Fibroblast of lung (primary cell): ENCODE data around the gene DGCR8. TPM values are rescaled to one million over a fixed set of nuclear protein-coding genes. Genes with fewer than 3 reads are reported as not detected.

Experiments used
- DNase-seq, 2 donors: peaks; one replicate each; pipeline versions ENCODE4 v3.0.0 to v3.0.0-alpha.2; 2010; ENCODE audit warnings: low read depth in 2 of 2
- H2AFZ ChIP-seq: 2 replicates; pipeline ENCODE4 v1.5.1; 2012; ENCODE audit warnings: low read length, control low read depth, inconsistent platforms
- H3K27ac ChIP-seq: 2 replicates; pipeline ENCODE4 v1.5.1; 2011; ENCODE audit warnings: low read length, control low read depth; ENCODE audit not compliant: insufficient read depth
- H3K27me3 ChIP-seq: 2 replicates; pipeline ENCODE4 v1.5.1; 2011; ENCODE audit warnings: mild to moderate bottlenecking, low read length; ENCODE audit not compliant: control insufficient read depth, insufficient read depth
- H3K36me3 ChIP-seq: 2 replicates; pipeline ENCODE4 v1.5.1; 2011; ENCODE audit warnings: low read length; ENCODE audit not compliant: control insufficient read depth, insufficient read depth
- H3K4me1 ChIP-seq: 2 replicates; pipeline ENCODE4 v1.5.1; 2011; ENCODE audit warnings: low read length; ENCODE audit not compliant: control insufficient read depth, insufficient read depth; ENCODE audit errors: extremely low read depth
- H3K4me2 ChIP-seq: 2 replicates; pipeline ENCODE4 v1.5.1; 2011; ENCODE audit warnings: low read length, control low read depth; ENCODE audit not compliant: insufficient read depth; ENCODE audit errors: extremely low read depth
- H3K4me3 ChIP-seq, 4 experiments: fragments of 200-600 bp in 1 of 4; sonication (generic) in 1 of 4; replicated peaks in 1 of 4; 2 replicates each; pipeline ENCODE4 v1.5.1; 2011 to 2016; ENCODE audit warnings: low read length in 4 of 4, low read depth in 3 of 4, mild to moderate bottlenecking in 3 of 4, control low read depth in 2 of 4, inconsistent platforms in 1 of 4, mixed read lengths in 1 of 4; ENCODE audit not compliant: insufficient read depth in 1 of 4; ENCODE audit errors: control extremely low read depth in 1 of 4
- H3K79me2 ChIP-seq: 2 replicates; pipeline ENCODE4 v1.5.1; 2012; ENCODE audit warnings: mild to moderate bottlenecking, low read length, inconsistent platforms; ENCODE audit not compliant: control insufficient read depth, insufficient read depth
- H3K9ac ChIP-seq: 2 replicates; pipeline ENCODE4 v1.5.1; 2011; ENCODE audit warnings: mild to moderate bottlenecking, low read length, control low read depth; ENCODE audit not compliant: insufficient read depth
- H3K9me3 ChIP-seq: 2 replicates; pipeline ENCODE4 v1.5.1; 2012; ENCODE audit warnings: low read depth, low read length; ENCODE audit not compliant: control insufficient read depth, insufficient read depth
- H4K20me1 ChIP-seq: 2 replicates; pipeline ENCODE4 v1.5.1; 2011; ENCODE audit warnings: low read length; ENCODE audit not compliant: control insufficient read depth, insufficient read depth; ENCODE audit errors: extremely low read depth
- EZH2 ChIP-seq: IDR thresholded peaks from 2 replicates; pipeline ENCODE4 v1.5.1; 2012; ENCODE audit warnings: low read length, control low read depth, mild to moderate bottlenecking; ENCODE audit errors: missing control alignments
- polyA plus RNA-seq, 2 donors: library from polyadenylated mRNA; depleted of rRNA in 1 of 2; stranded (reverse) in 1 of 2; unstranded in 1 of 2; fragments of >200 nt; gene quantifications; 2 replicates each; pipeline ENCODE4 v1.2.1, GENCODE V29; 2011 to 2012; ENCODE audit warnings: missing spikeins in 1 of 2
- total RNA-seq: library from RNA; depleted of rRNA; stranded (reverse); fragments of >200 nt; gene quantifications from 2 replicates; pipeline ENCODE4 v1.2.1, GENCODE V29; 2014
- TF ChIP-seq, protein P1 (sequence below), 2 donors: IDR thresholded peaks in 1 of 2; conservative IDR thresholded peaks in 1 of 2; 1 replicate in 1 of 2; 2 replicates in 1 of 2; pipeline ENCODE4 v1.5.1; 2011 to 2012; ENCODE audit warnings: low read length in 2 of 2, control low read depth in 1 of 2, inconsistent platforms in 1 of 2, low read depth in 1 of 2, mild to moderate bottlenecking in 1 of 2

DGCR8 gene
- total and polyA plus RNA-seq, 2 donors (not counting 1 experiment from before 2014, with no cell fraction given) = 18.8 to 21.3 TPM

DNA sequence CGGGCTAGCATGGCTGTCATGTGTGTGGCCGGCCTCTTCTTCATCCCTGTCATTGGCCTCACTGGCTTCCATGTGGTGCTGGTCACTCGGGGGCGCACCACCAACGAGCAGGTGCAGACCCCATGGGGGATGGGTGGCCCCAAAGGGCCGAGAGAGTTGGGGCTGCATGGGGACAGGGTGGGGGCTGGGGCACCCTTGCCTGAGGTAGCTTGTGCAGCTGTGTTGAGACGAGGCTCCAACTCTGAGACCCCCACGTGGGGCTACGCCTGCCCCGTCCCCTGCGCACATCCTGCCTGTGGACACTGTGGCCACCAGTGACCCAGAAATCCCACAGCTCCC is 60.0 kb downstream of the DGCR8 start:
- Histone ChIP-seq H2AFZ (no peak overlapping the region), H3K4me2 (no peak overlapping the region), H3K4me1 (no peaks in the 10 kb centered on the region), H3K9ac (no peak overlapping the region), H3K79me2 (peaks cover 31% of the 10 kb centered on the region), H3K27ac (no peak overlapping the region), H3K4me3 (no peak overlapping the region), H3K36me3 (peaks cover 18% of the 10 kb centered on the region), H3K9me3 (no peaks in the 10 kb centered on the region), H4K20me1 (no peaks in the 10 kb centered on the region), H3K27me3 (no peaks in the 10 kb centered on the region)
- TF ChIP-seq, protein P1, sequence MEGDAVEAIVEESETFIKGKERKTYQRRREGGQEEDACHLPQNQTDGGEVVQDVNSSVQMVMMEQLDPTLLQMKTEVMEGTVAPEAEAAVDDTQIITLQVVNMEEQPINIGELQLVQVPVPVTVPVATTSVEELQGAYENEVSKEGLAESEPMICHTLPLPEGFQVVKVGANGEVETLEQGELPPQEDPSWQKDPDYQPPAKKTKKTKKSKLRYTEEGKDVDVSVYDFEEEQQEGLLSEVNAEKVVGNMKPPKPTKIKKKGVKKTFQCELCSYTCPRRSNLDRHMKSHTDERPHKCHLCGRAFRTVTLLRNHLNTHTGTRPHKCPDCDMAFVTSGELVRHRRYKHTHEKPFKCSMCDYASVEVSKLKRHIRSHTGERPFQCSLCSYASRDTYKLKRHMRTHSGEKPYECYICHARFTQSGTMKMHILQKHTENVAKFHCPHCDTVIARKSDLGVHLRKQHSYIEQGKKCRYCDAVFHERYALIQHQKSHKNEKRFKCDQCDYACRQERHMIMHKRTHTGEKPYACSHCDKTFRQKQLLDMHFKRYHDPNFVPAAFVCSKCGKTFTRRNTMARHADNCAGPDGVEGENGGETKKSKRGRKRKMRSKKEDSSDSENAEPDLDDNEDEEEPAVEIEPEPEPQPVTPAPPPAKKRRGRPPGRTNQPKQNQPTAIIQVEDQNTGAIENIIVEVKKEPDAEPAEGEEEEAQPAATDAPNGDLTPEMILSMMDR (conservative IDR thresholded peaks at IDR 0.05 in 1 of 2, IDR thresholded peaks at IDR 0.05 in 1 of 2; ENCODE audit: low read depth in 1 of 2, low read length in 2 of 2) = no peak
- TF ChIP-seq EZH2 = no peak
- DNase-seq = no peak

DNA sequence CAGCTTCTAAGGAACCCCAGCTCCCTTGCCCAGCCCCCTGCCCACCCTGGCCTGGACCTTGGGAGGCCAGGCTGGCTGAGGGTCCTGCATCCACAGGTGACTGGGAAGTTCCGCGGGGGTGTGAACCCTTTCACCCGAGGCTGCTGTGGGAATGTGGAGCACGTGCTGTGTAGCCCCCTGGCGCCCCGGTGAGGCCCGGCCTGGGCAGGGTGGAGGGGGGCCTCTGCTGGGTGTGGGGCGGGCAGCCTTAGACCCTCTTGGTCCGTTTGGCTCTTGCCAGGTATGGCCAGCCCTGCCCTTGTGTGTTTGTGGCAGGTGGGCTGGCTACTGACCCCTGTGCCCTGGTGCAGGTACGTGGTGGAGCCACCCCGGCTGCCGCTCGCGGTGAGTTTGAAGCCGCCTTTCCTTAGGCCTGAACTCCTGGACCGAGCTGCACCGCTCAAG is 60.5 kb downstream of the DGCR8 start:
- no peak overlapping the region for H3K9ac ChIP-seq
- H3K4me2 ChIP-seq = no peak overlapping the region
- no peak for TF ChIP-seq EZH2
- TF ChIP-seq, protein P1 (conservative IDR thresholded peaks at IDR 0.05 in 1 of 2, IDR thresholded peaks at IDR 0.05 in 1 of 2; ENCODE audit: low read depth in 1 of 2, low read length in 2 of 2) = no peak
- no peak overlapping the region for H2AFZ ChIP-seq
- H3K36me3 ChIP-seq = peaks cover 18% of the 10 kb centered on the region
- H4K20me1 ChIP-seq = no peaks in the 10 kb centered on the region
- no peak overlapping the region for H3K27ac ChIP-seq
- H3K4me3 ChIP-seq = no peak overlapping the region
- no peaks in the 10 kb centered on the region for H3K4me1 ChIP-seq
- no peak for DNase-seq
- H3K27me3 ChIP-seq = no peaks in the 10 kb centered on the region
- H3K9me3 ChIP-seq = no peaks in the 10 kb centered on the region
- peaks cover 26% of the 10 kb centered on the region for H3K79me2 ChIP-seq

DNA sequence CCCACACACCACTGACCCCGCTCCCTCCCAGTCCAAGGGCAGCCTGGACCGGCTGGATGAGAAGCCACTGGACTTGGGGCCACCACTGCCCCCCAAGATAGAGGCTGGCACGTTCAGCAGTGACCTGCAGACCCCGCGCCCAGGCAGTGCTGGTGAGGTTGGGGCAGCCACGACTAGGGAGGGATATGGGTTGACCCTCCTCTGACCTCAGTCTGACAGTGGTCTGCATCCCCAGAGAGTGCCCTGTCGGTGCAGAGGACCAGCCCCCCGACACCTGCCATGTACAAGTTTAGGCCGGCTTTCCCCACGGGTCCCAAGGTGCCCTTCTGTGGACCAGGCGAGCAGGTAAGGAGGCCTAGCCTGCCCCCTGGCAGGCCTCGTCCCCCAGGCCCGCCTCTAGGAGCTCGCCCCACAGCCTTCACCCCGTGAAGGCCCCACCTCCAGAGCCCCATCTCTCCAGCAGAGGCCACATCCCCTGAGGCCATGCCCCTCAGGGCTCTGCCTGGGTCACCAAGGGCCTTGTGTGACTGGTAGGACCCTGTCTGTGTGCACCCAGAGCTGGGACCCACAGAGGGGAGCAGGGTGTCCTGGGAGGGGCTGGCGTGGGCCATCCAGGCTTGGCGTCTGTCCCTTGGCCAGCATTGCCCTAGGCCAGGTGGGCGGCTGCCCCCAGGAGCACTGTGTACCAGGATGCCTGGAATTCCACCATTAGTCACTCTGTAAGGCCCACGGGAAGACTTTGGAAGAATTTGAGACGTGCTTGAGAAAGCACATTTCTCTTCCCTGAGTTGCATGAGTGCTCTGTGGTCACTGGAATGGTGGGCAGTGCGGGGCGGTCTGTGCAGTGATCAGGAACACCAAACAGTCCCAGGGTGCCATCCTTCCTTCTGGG is 61.4 kb downstream of the DGCR8 start:
- Histone ChIP-seq H3K9ac (no peak overlapping the region), H3K27ac (peak overlapping the region; percentile 16), H3K79me2 (peaks cover 17% of the 10 kb centered on the region), H3K4me3 (no peak overlapping the region), H3K4me2 (no peak overlapping the region), H2AFZ (no peak overlapping the region), H3K4me1 (no peaks in the 10 kb centered on the region), H3K9me3 (no peaks in the 10 kb centered on the region), H3K36me3 (peaks cover 18% of the 10 kb centered on the region), H4K20me1 (no peaks in the 10 kb centered on the region), H3K27me3 (no peaks in the 10 kb centered on the region)
- DNase-seq = peak in 1 of 2 donors; percentile 88
- no peak for TF ChIP-seq EZH2
- TF ChIP-seq, protein P1 (conservative IDR thresholded peaks at IDR 0.05 in 1 of 2, IDR thresholded peaks at IDR 0.05 in 1 of 2; ENCODE audit: low read depth in 1 of 2, low read length in 2 of 2) = no peak
